GM18520 (cell line): ENCODE measurements around the gene ST6GALNAC3.
"Not testable (repeated sequence)": the region's sequence is repeated elsewhere in the genome, so short reads cannot be mapped to it uniquely, and the experiment has no call there.

ENCODE experiments used
- ATAC-seq: cut with Tn5 transposase; IDR thresholded peaks from one replicate; pipeline ENCODE4 v1.9.1; 2021; ENCODE audit not compliant: unreplicated experiment

Gene ST6GALNAC3

GRCh38 chr1:76238094-76238628, 163.6 kb downstream of the ST6GALNAC3 start:
- no peak for ATAC-seq

- ATAC-seq = no peak
Observed at GRCh38 chr1:76239470-76239918, 164.9 kb downstream of the ST6GALNAC3 start.

GRCh38 chr1:76240316-76240715, 165.8 kb downstream of the ST6GALNAC3 start:
- ATAC-seq = no peak

GRCh38 chr1:76242587-76242986, 168.0 kb downstream of the ST6GALNAC3 start:
- ATAC-seq = not testable (repeated sequence)

- ATAC-seq = no peak
Observed at GRCh38 chr1:76247261-76247852, 172.8 kb downstream of the ST6GALNAC3 start.

GRCh38 chr1:76250271-76250670, 175.7 kb downstream of the ST6GALNAC3 start:
- no peak for ATAC-seq

- no peak for ATAC-seq
Observed at GRCh38 chr1:76252431-76252830, 177.9 kb downstream of the ST6GALNAC3 start.

GRCh38 chr1:76254104-76255030, 179.8 kb downstream of the ST6GALNAC3 start:
- no peak for ATAC-seq

GRCh38 chr1:76256289-76257223, 182.0 kb downstream of the ST6GALNAC3 start:
- no peak for ATAC-seq

GRCh38 chr1:76257823-76258222, 183.3 kb downstream of the ST6GALNAC3 start:
- no peak for ATAC-seq

GRCh38 chr1:76259270-76259669, 184.7 kb downstream of the ST6GALNAC3 start:
- ATAC-seq = no peak

GRCh38 chr1:76260279-76260678, 185.7 kb downstream of the ST6GALNAC3 start:
- ATAC-seq = no peak

GRCh38 chr1:76262601-76263000, 188.1 kb downstream of the ST6GALNAC3 start:
- ATAC-seq = no peak

- ATAC-seq = no peak
Observed at GRCh38 chr1:76264642-76265041, 190.1 kb downstream of the ST6GALNAC3 start.

- no peak for ATAC-seq
Observed at GRCh38 chr1:76266762-76267161, 192.2 kb downstream of the ST6GALNAC3 start.

- no peak for ATAC-seq
Observed at GRCh38 chr1:76267631-76268030, 193.1 kb downstream of the ST6GALNAC3 start.

GRCh38 chr1:76268341-76268740, 193.8 kb downstream of the ST6GALNAC3 start:
- ATAC-seq = no peak

GRCh38 chr1:76269155-76269554, 194.6 kb downstream of the ST6GALNAC3 start:
- no peak for ATAC-seq

GRCh38 chr1:76274302-76274701, 199.8 kb downstream of the ST6GALNAC3 start:
- no peak for ATAC-seq

GRCh38 chr1:76274718-76275117, 200.2 kb downstream of the ST6GALNAC3 start:
- no peak for ATAC-seq

GRCh38 chr1:76278711-76279100, 204.2 kb downstream of the ST6GALNAC3 start:
- ATAC-seq = no peak
